ENCODE measurements around the gene LGALS3. TPM values are rescaled to one million over a fixed set of nuclear protein-coding genes. Genes with fewer than 3 reads are reported as not detected.
A peak's percentile ranks its signal among the peaks of the same experiment; 100 is the strongest.

The LGALS3 gene
- total RNA-seq, 3 donors from 2014 or later = 293 to 580 (median 571) TPM

DNA sequence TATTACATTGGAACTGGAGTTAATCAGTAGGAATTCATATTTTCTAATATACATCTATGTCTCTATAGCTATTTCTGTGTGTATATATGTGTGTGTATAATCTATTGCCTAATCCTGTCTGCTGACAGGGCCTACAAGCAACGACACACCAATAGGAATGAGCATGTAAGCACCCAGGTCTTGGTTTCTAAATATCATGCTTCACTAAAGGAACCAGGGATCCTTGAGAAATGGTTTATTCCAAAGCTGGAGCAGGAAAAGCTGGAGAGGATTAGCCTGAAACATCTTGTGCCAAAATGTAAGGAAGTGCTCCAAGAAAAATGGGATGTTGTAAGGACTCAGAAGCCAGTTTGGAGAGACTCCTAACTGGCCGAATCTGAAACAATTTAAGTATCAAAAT, 29.3 kb upstream of the LGALS3 start:
- H3K4me3 ChIP-seq = no peak overlapping the region
- no peaks in the 10 kb centered on the region for H3K36me3 ChIP-seq
- peaks cover 10 to 37% of the 10 kb centered on the region in 2 donors for H3K4me1 ChIP-seq
- intact Hi-C loops (cut with DNase I; ENCODE audit: low total_unique reads) = no loop called here
- H3K27me3 ChIP-seq = no peaks in the 10 kb centered on the region
- peak overlapping the region; percentile 21 to 97 for H3K27ac ChIP-seq
- DNase-seq (ENCODE audit: low spot score in 2 of 2) = no peak
- H3K9me3 ChIP-seq = no peaks in the 10 kb centered on the region
- peak in 1 of 3 donors; percentile 20 for TF ChIP-seq POLR2AphosphoS5 (IDR thresholded peaks at IDR 0.05)
- no peak for TF ChIP-seq POLR2A (IDR thresholded peaks at IDR 0.05)

GRCh38 chr14:55101698-55102097, 27.4 kb upstream of the LGALS3 start:
- no peaks in the 10 kb centered on the region for H3K27me3 ChIP-seq
- TF ChIP-seq POLR2A (IDR thresholded peaks at IDR 0.05) = no peak
- no peak for TF ChIP-seq POLR2AphosphoS5 (IDR thresholded peaks at IDR 0.05)
- TF ChIP-seq CTCF (IDR thresholded peaks at IDR 0.05) = no peak
- peak overlapping the region; percentile 97 to 99 for H3K27ac ChIP-seq
- H3K36me3 ChIP-seq = no peaks in the 10 kb centered on the region
- intact Hi-C loops (cut with DNase I; ENCODE audit: low total_unique reads) = no loop called here
- H3K4me1 ChIP-seq = peaks cover 10 to 40% of the 10 kb centered on the region in 2 donors
- no peaks in the 10 kb centered on the region for H3K9me3 ChIP-seq
- H3K4me3 ChIP-seq = no peak overlapping the region
- no peak for DNase-seq (ENCODE audit: low spot score in 2 of 2)

DNA sequence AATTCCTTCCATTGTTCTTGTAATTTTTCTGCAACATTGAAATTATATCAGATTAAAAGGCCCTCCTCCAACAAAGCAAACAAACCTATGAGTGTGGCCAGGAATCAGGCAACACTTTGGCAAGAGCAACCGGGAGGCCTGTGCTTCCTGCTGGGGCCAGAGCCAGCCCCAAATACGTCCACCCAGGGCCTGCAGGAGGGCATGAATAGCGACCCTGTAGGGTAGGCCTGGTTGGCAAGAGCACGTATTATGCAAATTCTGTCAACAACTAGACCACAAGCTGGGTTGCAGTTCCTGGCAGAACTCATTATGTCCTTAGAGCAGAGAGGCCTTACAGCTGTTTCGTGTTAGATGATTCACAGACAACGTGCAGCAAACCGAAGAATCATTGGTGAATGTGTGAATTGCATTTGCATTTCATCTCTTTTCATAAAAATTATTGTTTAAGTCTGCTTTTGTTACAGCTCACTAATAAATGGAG, 26.9 kb upstream of the LGALS3 start:
- H3K4me3 ChIP-seq = peak overlapping the region in 2 of 3 donors; percentile 27 to 47
- peak overlapping the region; percentile 97 to 99 for H3K27ac ChIP-seq
- peak; percentile 82 to 92 for DNase-seq (ENCODE audit: low spot score in 2 of 2)
- H3K9me3 ChIP-seq = no peaks in the 10 kb centered on the region
- H3K36me3 ChIP-seq = no peaks in the 10 kb centered on the region
- intact Hi-C loops (cut with DNase I; ENCODE audit: low total_unique reads) = no loop called here
- H3K4me1 ChIP-seq = peaks cover 14 to 45% of the 10 kb centered on the region in 2 donors
- no peaks in the 10 kb centered on the region for H3K27me3 ChIP-seq
- TF ChIP-seq CTCF (IDR thresholded peaks at IDR 0.05) (peak in 1 of 3 donors; percentile 18), POLR2A (IDR thresholded peaks at IDR 0.05) (no peak), POLR2AphosphoS5 (IDR thresholded peaks at IDR 0.05) (peak; percentile 94 to 99 (median 98))

DNA sequence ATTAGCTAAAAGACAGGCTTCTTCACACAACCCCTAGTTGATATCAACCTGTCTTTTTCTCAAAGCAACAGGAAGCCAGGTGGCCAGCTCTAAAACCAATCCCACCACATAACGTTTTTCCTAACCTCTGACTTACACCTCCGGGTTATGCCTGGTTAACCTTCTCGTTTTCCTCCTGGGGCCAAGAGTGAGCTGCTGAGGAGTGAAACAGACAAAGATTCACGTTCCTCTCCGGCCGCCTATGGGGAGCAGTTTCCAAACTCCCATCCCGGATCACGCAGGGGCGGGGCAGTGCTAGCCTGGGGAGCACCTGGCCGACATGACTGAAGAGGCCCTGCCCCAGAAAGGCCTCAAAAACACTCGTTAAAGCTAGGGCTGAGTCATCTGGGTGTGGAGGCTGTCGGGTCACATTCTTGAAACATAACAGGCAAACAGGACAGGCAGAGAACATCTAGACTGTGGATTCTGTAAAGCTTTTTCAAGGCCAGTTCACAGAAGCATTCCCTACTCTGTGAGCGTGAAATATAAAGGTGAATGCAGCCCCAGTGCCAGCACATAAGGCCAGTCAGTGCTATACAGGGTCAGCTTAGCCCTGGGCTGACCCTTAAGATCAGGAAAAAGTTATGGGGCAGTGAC, 25.9 kb upstream of the LGALS3 start:
- Histone ChIP-seq H3K4me1 (peaks cover 18 to 49% of the 10 kb centered on the region in 2 donors), H3K9me3 (no peaks in the 10 kb centered on the region), H3K27ac (peak overlapping the region; percentile 97 to 99), H3K36me3 (no peaks in the 10 kb centered on the region), H3K27me3 (no peaks in the 10 kb centered on the region), H3K4me3 (peak overlapping the region in 2 of 3 donors; percentile 27 to 47)
- TF ChIP-seq POLR2A (IDR thresholded peaks at IDR 0.05) (peak; percentile 35), POLR2AphosphoS5 (IDR thresholded peaks at IDR 0.05) (peak; percentile 88 to 95 (median 88)), CTCF (IDR thresholded peaks at IDR 0.05) (no peak)
- intact Hi-C loops (cut with DNase I; ENCODE audit: low total_unique reads) = no loop called here
- peak; percentile 92 to 96 for DNase-seq (ENCODE audit: low spot score in 2 of 2)

DNA sequence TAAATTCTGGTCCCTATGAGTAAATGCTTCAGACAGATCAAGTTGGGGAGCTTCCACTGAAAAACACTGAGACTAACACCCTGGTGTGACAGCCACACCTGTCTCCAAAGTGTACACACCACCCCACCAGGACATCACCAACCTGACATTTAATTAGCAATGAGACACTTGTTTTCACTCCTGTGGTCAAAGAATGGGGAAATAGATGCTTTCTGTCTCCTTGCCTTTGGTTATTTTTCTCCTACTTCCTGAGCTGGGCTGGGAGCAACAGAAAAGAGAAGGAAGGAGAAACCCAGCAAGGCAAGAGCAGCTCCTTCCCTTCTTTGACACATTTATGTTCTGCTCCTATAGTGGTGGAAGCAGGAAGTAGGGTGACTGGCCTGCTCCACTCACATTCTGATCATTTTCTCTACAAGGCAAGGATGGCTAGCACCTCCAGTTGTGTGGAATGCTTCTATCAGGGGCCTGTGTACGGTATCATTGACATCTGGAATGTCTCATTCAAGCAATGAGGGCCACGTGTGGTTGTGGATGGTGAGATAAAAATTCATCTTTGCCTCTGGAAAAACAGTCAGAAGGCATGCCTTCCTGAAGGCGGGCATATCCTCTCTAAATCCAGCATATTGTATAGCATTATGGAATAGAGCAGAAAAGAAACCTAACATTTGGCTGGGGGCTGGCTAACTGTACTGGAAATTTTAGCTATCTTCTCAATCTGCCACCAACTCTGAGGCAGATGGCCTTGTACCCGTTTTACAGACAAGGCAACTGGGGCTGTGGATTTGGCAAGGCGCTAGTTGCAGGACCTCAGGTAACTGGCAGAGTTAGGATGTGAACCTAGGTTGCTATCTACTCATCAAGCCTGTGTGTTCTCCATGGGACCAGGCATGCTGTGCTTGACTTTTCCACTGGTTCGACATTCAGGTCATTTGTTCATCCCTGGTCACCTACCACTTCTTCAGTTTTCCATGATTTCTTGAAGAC, 24.8 kb upstream of the LGALS3 start:
- Histone ChIP-seq H3K27me3 (no peaks in the 10 kb centered on the region), H3K4me3 (peak overlapping the region in 1 of 3 donors; percentile 47), H3K36me3 (no peaks in the 10 kb centered on the region), H3K4me1 (peaks cover 19 to 53% of the 10 kb centered on the region in 2 donors), H3K27ac (peak overlapping the region; percentile 97 to 99), H3K9me3 (no peaks in the 10 kb centered on the region)
- TF ChIP-seq CTCF (IDR thresholded peaks at IDR 0.05) (no peak), POLR2A (IDR thresholded peaks at IDR 0.05) (no peak)
- intact Hi-C loops (cut with DNase I; ENCODE audit: low total_unique reads) = no loop called here
- no peak for DNase-seq (ENCODE audit: low spot score in 2 of 2)
